HepG2 (cell line): ENCODE measurements around the gene CDR2L. TPM values are rescaled to one million over a fixed set of nuclear protein-coding genes. Genes with fewer than 3 reads are reported as not detected.

Experiments used
- FOXO1 ChIP-seq: sonication (generic); formaldehyde crosslinking; IDR thresholded peaks from 2 replicates; pipeline ENCODE4 v1.4.0; 2020; ENCODE audit warnings: missing genetic modification reagents
- HDAC6 ChIP-seq: fragments of 200-600 bp; sonication (generic); IDR thresholded peaks from 2 replicates; pipeline ENCODE4 v1.7.0; 2017; ENCODE audit warnings: mild to moderate bottlenecking, antibody characterized with exemption, low read length, low read depth
- IKZF4 ChIP-seq: sonication (generic); formaldehyde crosslinking; IDR thresholded peaks from 2 replicates; pipeline ENCODE4 v1.5.1; 2020; ENCODE audit warnings: borderline replicate concordance, mild to moderate bottlenecking, low read depth, missing genetic modification reagents; ENCODE audit errors: not compliant biosample characterization
- MBNL3 ChIP-seq: fragments of 250-450 bp; sonication (Bioruptor Pico); conservative IDR thresholded peaks from 2 replicates; pipeline ENCODE4 v1.8.0; 2022; ENCODE audit warnings: mild to moderate bottlenecking, inconsistent platforms
- MTF2 ChIP-seq: sonication (generic); formaldehyde crosslinking; IDR thresholded peaks from 2 replicates; pipeline ENCODE4 v1.5.0; 2020; ENCODE audit warnings: missing genetic modification reagents, borderline replicate concordance
- RELA ChIP-seq: sonication (generic); formaldehyde crosslinking; IDR thresholded peaks from 2 replicates; pipeline ENCODE4 v1.4.0; 2020; ENCODE audit warnings: missing genetic modification reagents
- SIN3A ChIP-seq: IDR thresholded peaks from 2 replicates; pipeline ENCODE4 v1.6.1; 2011; ENCODE audit warnings: low read depth, mild to moderate bottlenecking, control low read depth, low read length, borderline replicate concordance
- ZNF180 ChIP-seq: sonication (generic); formaldehyde crosslinking; IDR thresholded peaks from 2 replicates; pipeline ENCODE4 v1.4.0; 2020; ENCODE audit warnings: low read depth, missing genetic modification reagents, borderline replicate concordance
- ZNF441 ChIP-seq: sonication (generic); formaldehyde crosslinking; IDR thresholded peaks from 2 replicates; pipeline ENCODE4 v1.7.0; 2021; ENCODE audit warnings: missing genetic modification reagents, borderline replicate concordance
- ZNF878 ChIP-seq: sonication (generic); formaldehyde crosslinking; IDR thresholded peaks from 2 replicates; pipeline ENCODE4 v1.8.1; 2023; ENCODE audit warnings: mild to moderate bottlenecking, missing genetic modification reagents, moderate library complexity
- polyA plus RNA-seq, 8 experiments: library from polyadenylated mRNA; depleted of rRNA in 3 of 8; stranded (reverse) in 7 of 8; unstranded in 1 of 8; fragments of >200 nt; fragmentation: Illumina TruSeq in 4 of 8; extraction: Trizol in 4 of 8; gene quantifications; 2 replicates each; pipeline versions ENCODE4 v1.2.1 to v1.2.3, GENCODE V29; 2011 to 2016; ENCODE audit warnings: low read depth in 4 of 8, missing spikeins in 1 of 8, mixed read lengths in 1 of 8; ENCODE audit not compliant: insufficient read depth in 1 of 8
- total RNA-seq, 5 experiments: library from RNA; depleted of rRNA; stranded (reverse); fragments of >200 nt; fragmentation: Illumina TruSeq; extraction: Trizol; gene quantifications; 2 replicates each; pipeline ENCODE4 v1.2.3, GENCODE V29; 2016; ENCODE audit warnings: low read depth in 1 of 5
- TF ChIP-seq, protein P1 (sequence below): sonication (generic); formaldehyde crosslinking; IDR thresholded peaks from 2 replicates; pipeline ENCODE4 v1.5.1; 2020; ENCODE audit warnings: missing genetic modification reagents, mild to moderate bottlenecking, borderline replicate concordance
- TF ChIP-seq, protein P2 (sequence below): sonication (generic); formaldehyde crosslinking; IDR thresholded peaks from 2 replicates; pipeline ENCODE4 v1.4.0; 2020; ENCODE audit warnings: missing genetic modification reagents, borderline replicate concordance
- TF ChIP-seq, protein P3 (sequence below): sonication (generic); formaldehyde crosslinking; IDR thresholded peaks from 2 replicates; pipeline ENCODE4 v1.5.0; 2020; ENCODE audit warnings: mild to moderate bottlenecking, missing genetic modification reagents
- TF ChIP-seq, protein P4 (sequence below): sonication (generic); formaldehyde crosslinking; IDR thresholded peaks from 2 replicates; pipeline ENCODE4 v1.4.0; 2020; ENCODE audit warnings: mild to moderate bottlenecking, missing genetic modification reagents

Gene CDR2L
- total and polyA plus RNA-seq, 2 of the 13 experiments (the other 11 are each of a cell fraction or from before 2014, with no cell fraction given) = 1.9 to 2.1 TPM

DNA sequence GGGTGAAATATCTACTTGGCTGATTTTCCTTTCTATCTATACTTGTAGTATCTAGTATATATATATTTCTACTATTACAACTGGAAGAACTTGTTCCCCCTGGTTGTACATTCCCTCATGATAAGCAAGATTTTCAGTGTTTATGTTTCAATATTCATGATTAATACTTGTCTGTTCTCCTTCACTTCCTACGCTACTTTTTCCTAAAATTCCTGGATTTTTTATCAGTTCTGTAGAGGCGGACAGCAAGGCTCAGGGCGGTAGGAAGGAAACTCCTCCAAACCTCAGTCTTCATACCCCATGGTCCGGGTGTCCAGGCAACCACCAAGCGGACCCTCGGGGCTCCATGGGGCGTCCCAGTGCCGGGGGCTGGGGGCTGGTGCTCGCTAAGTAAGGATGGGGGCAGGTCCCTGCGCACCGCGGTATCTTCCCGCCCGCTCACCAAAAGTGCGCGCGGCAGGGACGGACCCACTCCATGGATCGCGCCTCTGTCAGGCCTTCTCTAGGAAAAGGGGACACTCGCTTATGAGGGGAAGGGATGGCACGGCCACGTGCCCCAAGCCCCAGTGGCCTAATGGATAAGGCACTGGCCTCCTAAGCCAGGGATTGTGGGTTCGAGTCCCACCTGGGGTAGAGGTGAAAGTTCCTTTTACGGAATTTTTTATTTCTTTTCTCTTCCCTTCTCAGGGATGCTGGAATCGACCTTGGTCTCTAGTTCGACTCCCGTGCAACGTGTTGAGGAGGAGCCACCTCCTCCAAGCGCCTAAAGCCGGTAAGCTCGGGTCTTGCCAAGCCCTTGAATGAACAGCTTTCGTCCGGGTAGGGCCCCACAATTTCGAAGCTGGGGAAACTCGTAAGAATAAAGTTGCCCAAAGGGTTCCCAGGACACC lies 46.2 kb downstream of the CDR2L start (continued):
- TF ChIP-seq, protein P1, sequence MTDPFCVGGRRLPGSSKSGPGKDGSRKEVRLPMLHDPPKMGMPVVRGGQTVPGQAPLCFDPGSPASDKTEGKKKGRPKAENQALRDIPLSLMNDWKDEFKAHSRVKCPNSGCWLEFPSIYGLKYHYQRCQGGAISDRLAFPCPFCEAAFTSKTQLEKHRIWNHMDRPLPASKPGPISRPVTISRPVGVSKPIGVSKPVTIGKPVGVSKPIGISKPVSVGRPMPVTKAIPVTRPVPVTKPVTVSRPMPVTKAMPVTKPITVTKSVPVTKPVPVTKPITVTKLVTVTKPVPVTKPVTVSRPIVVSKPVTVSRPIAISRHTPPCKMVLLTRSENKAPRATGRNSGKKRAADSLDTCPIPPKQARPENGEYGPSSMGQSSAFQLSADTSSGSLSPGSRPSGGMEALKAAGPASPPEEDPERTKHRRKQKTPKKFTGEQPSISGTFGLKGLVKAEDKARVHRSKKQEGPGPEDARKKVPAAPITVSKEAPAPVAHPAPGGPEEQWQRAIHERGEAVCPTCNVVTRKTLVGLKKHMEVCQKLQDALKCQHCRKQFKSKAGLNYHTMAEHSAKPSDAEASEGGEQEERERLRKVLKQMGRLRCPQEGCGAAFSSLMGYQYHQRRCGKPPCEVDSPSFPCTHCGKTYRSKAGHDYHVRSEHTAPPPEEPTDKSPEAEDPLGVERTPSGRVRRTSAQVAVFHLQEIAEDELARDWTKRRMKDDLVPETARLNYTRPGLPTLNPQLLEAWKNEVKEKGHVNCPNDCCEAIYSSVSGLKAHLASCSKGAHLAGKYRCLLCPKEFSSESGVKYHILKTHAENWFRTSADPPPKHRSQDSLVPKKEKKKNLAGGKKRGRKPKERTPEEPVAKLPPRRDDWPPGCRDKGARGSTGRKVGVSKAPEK (CRISPR knock-in tag) = no peak; the same call in 1 of the 2 replicates
- TF ChIP-seq IKZF4 = no peak
- peak; percentile 92; the same call in 1 of the 2 replicates for TF ChIP-seq RELA (CRISPR knock-in tag)
- peak; percentile 72; the same call in 1 of the 2 replicates for TF ChIP-seq ZNF441 (CRISPR knock-in tag)
- no peak for TF ChIP-seq HDAC6
- TF ChIP-seq, protein P2, sequence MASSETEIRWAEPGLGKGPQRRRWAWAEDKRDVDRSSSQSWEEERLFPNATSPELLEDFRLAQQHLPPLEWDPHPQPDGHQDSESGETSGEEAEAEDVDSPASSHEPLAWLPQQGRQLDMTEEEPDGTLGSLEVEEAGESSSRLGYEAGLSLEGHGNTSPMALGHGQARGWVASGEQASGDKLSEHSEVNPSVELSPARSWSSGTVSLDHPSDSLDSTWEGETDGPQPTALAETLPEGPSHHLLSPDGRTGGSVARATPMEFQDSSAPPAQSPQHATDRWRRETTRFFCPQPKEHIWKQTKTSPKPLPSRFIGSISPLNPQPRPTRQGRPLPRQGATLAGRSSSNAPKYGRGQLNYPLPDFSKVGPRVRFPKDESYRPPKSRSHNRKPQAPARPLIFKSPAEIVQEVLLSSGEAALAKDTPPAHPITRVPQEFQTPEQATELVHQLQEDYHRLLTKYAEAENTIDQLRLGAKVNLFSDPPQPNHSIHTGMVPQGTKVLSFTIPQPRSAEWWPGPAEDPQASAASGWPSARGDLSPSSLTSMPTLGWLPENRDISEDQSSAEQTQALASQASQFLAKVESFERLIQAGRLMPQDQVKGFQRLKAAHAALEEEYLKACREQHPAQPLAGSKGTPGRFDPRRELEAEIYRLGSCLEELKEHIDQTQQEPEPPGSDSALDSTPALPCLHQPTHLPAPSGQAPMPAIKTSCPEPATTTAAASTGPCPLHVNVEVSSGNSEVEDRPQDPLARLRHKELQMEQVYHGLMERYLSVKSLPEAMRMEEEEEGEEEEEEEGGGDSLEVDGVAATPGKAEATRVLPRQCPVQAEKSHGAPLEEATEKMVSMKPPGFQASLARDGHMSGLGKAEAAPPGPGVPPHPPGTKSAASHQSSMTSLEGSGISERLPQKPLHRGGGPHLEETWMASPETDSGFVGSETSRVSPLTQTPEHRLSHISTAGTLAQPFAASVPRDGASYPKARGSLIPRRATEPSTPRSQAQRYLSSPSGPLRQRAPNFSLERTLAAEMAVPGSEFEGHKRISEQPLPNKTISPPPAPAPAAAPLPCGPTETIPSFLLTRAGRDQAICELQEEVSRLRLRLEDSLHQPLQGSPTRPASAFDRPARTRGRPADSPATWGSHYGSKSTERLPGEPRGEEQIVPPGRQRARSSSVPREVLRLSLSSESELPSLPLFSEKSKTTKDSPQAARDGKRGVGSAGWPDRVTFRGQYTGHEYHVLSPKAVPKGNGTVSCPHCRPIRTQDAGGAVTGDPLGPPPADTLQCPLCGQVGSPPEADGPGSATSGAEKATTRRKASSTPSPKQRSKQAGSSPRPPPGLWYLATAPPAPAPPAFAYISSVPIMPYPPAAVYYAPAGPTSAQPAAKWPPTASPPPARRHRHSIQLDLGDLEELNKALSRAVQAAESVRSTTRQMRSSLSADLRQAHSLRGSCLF (CRISPR knock-in tag) = no peak
- no peak; the same call in 1 of the 2 replicates for TF ChIP-seq ZNF878 (CRISPR knock-in tag)
- TF ChIP-seq, protein P3, sequence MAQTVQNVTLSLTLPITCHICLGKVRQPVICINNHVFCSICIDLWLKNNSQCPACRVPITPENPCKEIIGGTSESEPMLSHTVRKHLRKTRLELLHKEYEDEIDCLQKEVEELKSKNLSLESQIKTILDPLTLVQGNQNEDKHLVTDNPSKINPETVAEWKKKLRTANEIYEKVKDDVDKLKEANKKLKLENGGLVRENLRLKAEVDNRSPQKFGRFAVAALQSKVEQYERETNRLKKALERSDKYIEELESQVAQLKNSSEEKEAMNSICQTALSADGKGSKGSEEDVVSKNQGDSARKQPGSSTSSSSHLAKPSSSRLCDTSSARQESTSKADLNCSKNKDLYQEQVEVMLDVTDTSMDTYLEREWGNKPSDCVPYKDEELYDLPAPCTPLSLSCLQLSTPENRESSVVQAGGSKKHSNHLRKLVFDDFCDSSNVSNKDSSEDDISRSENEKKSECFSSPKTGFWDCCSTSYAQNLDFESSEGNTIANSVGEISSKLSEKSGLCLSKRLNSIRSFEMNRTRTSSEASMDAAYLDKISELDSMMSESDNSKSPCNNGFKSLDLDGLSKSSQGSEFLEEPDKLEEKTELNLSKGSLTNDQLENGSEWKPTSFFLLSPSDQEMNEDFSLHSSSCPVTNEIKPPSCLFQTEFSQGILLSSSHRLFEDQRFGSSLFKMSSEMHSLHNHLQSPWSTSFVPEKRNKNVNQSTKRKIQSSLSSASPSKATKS (CRISPR knock-in tag) = no peak
- TF ChIP-seq MTF2 (CRISPR knock-in tag) = 0 out of 2 replicates have a peak, but pooled peaks have one; percentile 21
- no peak; the same call in 1 of the 2 replicates for TF ChIP-seq ZNF180
- TF ChIP-seq, protein P4, sequence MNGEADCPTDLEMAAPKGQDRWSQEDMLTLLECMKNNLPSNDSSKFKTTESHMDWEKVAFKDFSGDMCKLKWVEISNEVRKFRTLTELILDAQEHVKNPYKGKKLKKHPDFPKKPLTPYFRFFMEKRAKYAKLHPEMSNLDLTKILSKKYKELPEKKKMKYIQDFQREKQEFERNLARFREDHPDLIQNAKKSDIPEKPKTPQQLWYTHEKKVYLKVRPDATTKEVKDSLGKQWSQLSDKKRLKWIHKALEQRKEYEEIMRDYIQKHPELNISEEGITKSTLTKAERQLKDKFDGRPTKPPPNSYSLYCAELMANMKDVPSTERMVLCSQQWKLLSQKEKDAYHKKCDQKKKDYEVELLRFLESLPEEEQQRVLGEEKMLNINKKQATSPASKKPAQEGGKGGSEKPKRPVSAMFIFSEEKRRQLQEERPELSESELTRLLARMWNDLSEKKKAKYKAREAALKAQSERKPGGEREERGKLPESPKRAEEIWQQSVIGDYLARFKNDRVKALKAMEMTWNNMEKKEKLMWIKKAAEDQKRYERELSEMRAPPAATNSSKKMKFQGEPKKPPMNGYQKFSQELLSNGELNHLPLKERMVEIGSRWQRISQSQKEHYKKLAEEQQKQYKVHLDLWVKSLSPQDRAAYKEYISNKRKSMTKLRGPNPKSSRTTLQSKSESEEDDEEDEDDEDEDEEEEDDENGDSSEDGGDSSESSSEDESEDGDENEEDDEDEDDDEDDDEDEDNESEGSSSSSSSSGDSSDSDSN (CRISPR knock-in tag) = 0 out of 2 replicates have a peak, but pooled peaks have one; percentile 23
- peak; percentile 74; the same call in 1 of the 2 replicates for TF ChIP-seq SIN3A
- TF ChIP-seq MBNL3 (CRISPR knock-in tag) = no peak
- peak; percentile 67; the same call in 1 of the 2 replicates for TF ChIP-seq FOXO1 (CRISPR knock-in tag)
